Testis (tissue), 3 donors: Measurements from ENCODE around the gene ATG4A. TPM values are rescaled to one million over a fixed set of nuclear protein-coding genes. Genes with fewer than 3 reads are reported as not detected.

Source experiments
- DNase-seq: peaks from one replicate; pipeline ENCODE4 v3.0.0-alpha.2; 2019
- H3K27ac ChIP-seq, 2 donors: fragments of 200-600 bp; sonication (generic); one replicate each; pipeline ENCODE4 v1.5.1; 2019
- H3K27me3 ChIP-seq: fragments of 200-600 bp; sonication (generic); one replicate; pipeline ENCODE4 v1.5.1; 2019
- H3K36me3 ChIP-seq: fragments of 200-600 bp; sonication (generic); one replicate; pipeline ENCODE4 v1.5.1; 2017; ENCODE audit warnings: low read depth; ENCODE audit errors: missing control alignments
- H3K4me1 ChIP-seq: fragments of 200-600 bp; sonication (generic); one replicate; pipeline ENCODE4 v1.5.1; 2019
- H3K4me3 ChIP-seq, 2 donors: fragments of 200-600 bp; sonication (generic); one replicate each; pipeline ENCODE4 v1.5.1; 2017 to 2019
- H3K9me3 ChIP-seq: fragments of 200-600 bp; sonication (generic); one replicate; pipeline ENCODE4 v1.5.1; 2017
- POLR2A ChIP-seq: fragments of 450-650 bp; IDR thresholded peaks from one replicate; pipeline ENCODE4 v1.6.1; 2017; ENCODE audit warnings: antibody characterized with exemption, mild to moderate bottlenecking, moderate library complexity
- whole genome bisulfite sequencing, 2 donors: methylation state at CpG; one replicate each; pipeline ENCODE4 v1.1.5; 2018; 5-methylcytosine and 5-hydroxymethylcytosine counted together
- intact Hi-C: fragments of 100-400 bp; cut with DNase I; formaldehyde crosslinking; loops from one replicate; pipeline ENCODE4 v1.15.1; 2023; ENCODE audit warnings: low total_unique reads
- polyA plus RNA-seq: library from polyadenylated mRNA; stranded (reverse); fragments of 350-450 nt; fragmentation: Illumina TruSeq; extraction: RNeasy Lipid Tissue Mini Kit (QIAGEN cat#74804); gene quantifications from one replicate; pipeline ENCODE4 v1.2.3, GENCODE V29; 2014; ENCODE audit warnings: low read depth, low replicate concordance; ENCODE audit not compliant: insufficient read depth
- total RNA-seq, 2 donors: library from RNA; depleted of rRNA; stranded (reverse); fragments of >200 nt; gene quantifications; one replicate each; pipeline ENCODE4 v1.2.3, GENCODE V29; 2016
- TF ChIP-seq, protein P1 (sequence below), 3 experiments: fragments of 450-650 bp in 2 of 3; fragments of 200-600 bp in 1 of 3; sonication (generic) in 1 of 3; IDR thresholded peaks; one replicate each; pipeline ENCODE4 v1.5.1; 2016 to 2019; ENCODE audit warnings: antibody characterized with exemption in 3 of 3, mild to moderate bottlenecking in 2 of 3, moderate library complexity in 1 of 3

The ATG4A gene
- total and polyA plus RNA-seq, 3 donors from 2014 or later, result 8.5 to 9.0 (median 8.8) TPM

DNA sequence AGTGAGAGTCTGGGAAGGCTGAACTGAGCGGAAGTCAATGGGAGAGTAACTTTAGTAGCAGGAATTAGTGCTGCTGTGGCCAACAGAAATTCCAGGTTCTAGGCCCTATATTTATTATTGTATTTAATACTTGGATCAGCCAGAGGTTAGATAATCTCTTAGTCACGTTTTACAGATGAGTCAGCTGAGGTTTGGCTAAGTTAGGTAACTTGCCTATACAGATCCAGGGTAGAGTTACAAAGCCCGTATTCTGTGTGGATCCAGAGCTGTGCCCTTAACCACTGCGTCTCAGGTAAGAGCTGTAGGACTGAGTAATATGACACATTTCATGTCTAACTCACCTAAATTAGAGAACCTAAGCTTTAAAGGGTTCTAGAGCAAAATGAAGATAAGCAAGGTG is 20.7 kb upstream of the ATG4A start:
- Histone ChIP-seq H3K27ac (no peak overlapping the region), H3K27me3 (no peaks in the 10 kb centered on the region), H3K9me3 (no peaks in the 10 kb centered on the region), H3K36me3 (no peaks in the 10 kb centered on the region), H3K4me1 (no peaks in the 10 kb centered on the region), H3K4me3 (no peak overlapping the region)
- intact Hi-C loops, result no loop called here
- DNase-seq, result no peak
- 55 to 93% methylated on average over 4 of the region's 4 CpGs for WGBS, 2 donors
- no peak for TF ChIP-seq POLR2A
- TF ChIP-seq, protein P1, sequence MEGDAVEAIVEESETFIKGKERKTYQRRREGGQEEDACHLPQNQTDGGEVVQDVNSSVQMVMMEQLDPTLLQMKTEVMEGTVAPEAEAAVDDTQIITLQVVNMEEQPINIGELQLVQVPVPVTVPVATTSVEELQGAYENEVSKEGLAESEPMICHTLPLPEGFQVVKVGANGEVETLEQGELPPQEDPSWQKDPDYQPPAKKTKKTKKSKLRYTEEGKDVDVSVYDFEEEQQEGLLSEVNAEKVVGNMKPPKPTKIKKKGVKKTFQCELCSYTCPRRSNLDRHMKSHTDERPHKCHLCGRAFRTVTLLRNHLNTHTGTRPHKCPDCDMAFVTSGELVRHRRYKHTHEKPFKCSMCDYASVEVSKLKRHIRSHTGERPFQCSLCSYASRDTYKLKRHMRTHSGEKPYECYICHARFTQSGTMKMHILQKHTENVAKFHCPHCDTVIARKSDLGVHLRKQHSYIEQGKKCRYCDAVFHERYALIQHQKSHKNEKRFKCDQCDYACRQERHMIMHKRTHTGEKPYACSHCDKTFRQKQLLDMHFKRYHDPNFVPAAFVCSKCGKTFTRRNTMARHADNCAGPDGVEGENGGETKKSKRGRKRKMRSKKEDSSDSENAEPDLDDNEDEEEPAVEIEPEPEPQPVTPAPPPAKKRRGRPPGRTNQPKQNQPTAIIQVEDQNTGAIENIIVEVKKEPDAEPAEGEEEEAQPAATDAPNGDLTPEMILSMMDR (IDR thresholded peaks at IDR 0.05), result no peak

DNA sequence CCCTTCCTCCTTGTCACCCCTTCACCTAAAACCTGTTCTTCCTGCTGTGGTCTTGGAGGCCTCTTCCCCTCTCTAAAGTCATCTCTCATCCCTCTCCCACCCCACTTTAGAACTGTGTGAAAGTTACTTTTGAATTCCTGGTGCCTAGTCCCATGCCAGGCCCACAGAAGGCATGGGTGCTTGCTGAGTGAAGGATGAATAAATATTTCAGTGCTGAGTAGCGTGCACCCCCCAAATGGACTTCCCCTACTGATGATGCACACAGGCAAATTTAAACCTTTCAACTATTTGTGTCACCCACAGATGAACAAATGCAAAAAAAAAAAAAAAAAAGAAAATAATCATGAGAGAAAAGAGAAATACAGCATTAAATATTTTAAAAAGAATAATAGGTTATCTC is 20.0 kb upstream of the ATG4A start:
- no peak for DNase-seq
- intact Hi-C loops, result no loop called here
- H3K4me3 ChIP-seq, result no peak overlapping the region
- no peaks in the 10 kb centered on the region for H3K9me3 ChIP-seq
- no peak overlapping the region for H3K27ac ChIP-seq
- H3K36me3 ChIP-seq, result no peaks in the 10 kb centered on the region
- WGBS, 2 donors, result 78 to 89% methylated on average over 1 of the region's 1 CpG
- H3K4me1 ChIP-seq, result no peaks in the 10 kb centered on the region
- TF ChIP-seq POLR2A, result no peak
- TF ChIP-seq, protein P1 (IDR thresholded peaks at IDR 0.05), result no peak
- no peaks in the 10 kb centered on the region for H3K27me3 ChIP-seq

- DNase-seq, result no peak
- TF ChIP-seq POLR2A, result no peak
- TF ChIP-seq, protein P1 (IDR thresholded peaks at IDR 0.05), result no peak
- H3K36me3 ChIP-seq, result no peaks in the 10 kb centered on the region
- intact Hi-C loops, result no loop called here
- H3K27ac ChIP-seq, result no peak overlapping the region
- H3K4me3 ChIP-seq, result no peak overlapping the region
- no peaks in the 10 kb centered on the region for H3K9me3 ChIP-seq
- H3K4me1 ChIP-seq, result no peaks in the 10 kb centered on the region
- WGBS, 2 donors, result 82% methylated on average over 5 of the region's 5 CpGs
- no peaks in the 10 kb centered on the region for H3K27me3 ChIP-seq
Measured at GRCh38 chrX:108072746-108073145, 18.8 kb upstream of the ATG4A start.

DNA sequence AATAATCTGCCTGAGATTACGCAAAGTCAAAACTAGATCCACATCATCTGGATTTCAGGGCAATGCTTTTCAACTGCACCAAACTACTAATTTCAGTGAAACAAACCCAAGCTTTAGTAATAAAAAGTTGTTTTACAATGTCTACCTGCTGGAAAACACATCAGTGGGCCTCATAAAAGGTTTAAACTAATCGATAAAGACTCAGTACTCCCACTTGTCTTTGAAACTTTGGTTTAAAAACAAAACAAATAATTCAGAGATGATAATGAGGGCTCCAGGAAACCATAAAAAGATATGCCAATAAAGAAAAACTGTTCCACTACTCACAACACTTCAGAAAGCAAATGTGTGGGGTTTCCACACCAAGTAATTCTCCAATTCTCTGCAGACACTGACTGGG is 10.5 kb upstream of the ATG4A start:
- TF ChIP-seq, protein P1 (IDR thresholded peaks at IDR 0.05), result no peak
- no peak for TF ChIP-seq POLR2A
- 73 to 75% methylated on average over 2 of the region's 2 CpGs for WGBS, 2 donors
- intact Hi-C loops, result no loop called here
- Histone ChIP-seq H3K4me1 (no peaks in the 10 kb centered on the region), H3K9me3 (no peaks in the 10 kb centered on the region), H3K4me3 (no peak overlapping the region), H3K36me3 (no peaks in the 10 kb centered on the region), H3K27me3 (no peaks in the 10 kb centered on the region), H3K27ac (no peak overlapping the region)
- no peak for DNase-seq

GRCh38 chrX:108087792-108088191 is 3.8 kb upstream of the ATG4A start:
- Histone ChIP-seq H3K36me3 (no peaks in the 10 kb centered on the region), H3K9me3 (no peaks in the 10 kb centered on the region), H3K27me3 (no peaks in the 10 kb centered on the region), H3K4me1 (no peaks in the 10 kb centered on the region), H3K27ac (no peak overlapping the region), H3K4me3 (no peak overlapping the region)
- intact Hi-C loops, result no loop called here
- no peak for TF ChIP-seq POLR2A
- TF ChIP-seq, protein P1 (IDR thresholded peaks at IDR 0.05), result no peak
- no peak for DNase-seq
- 90 to 91% methylated on average over 6 of the region's 6 CpGs for whole genome bisulfite sequencing, 2 donors
